Tibial nerve (tissue), 4 donors: ENCODE data around the gene POLR3A. TPM values are rescaled to one million over a fixed set of nuclear protein-coding genes. Genes with fewer than 3 reads are reported as not detected.

ENCODE experiments used
- DNase-seq, 2 donors: peaks; one replicate each; pipeline ENCODE4 v3.0.0-alpha.2; 2019; ENCODE audit warnings: low spot score in 2 of 2
- H3K27ac ChIP-seq, 4 donors: fragments of 200-600 bp; sonication (generic) in 3 of 4; one replicate each; pipeline ENCODE4 v1.5.1; 2017 to 2019; ENCODE audit warnings: mild to moderate bottlenecking in 1 of 4
- H3K27me3 ChIP-seq, 2 donors: fragments of 200-600 bp; sonication (generic) in 1 of 2; one replicate each; pipeline versions ENCODE4 v1.5.1 to v1.6.0; 2017 to 2019
- H3K36me3 ChIP-seq, 3 donors: fragments of 200-600 bp; sonication (generic); one replicate each; pipeline ENCODE4 v1.5.1; 2018 to 2019
- H3K4me1 ChIP-seq, 4 donors: fragments of 200-600 bp; sonication (generic) in 3 of 4; one replicate each; pipeline ENCODE4 v1.5.1; 2017 to 2019
- H3K4me3 ChIP-seq, 4 donors: fragments of 200-600 bp; sonication (generic) in 3 of 4; one replicate each; pipeline ENCODE4 v1.5.1; 2017 to 2019; ENCODE audit warnings: mild to moderate bottlenecking in 1 of 4, moderate library complexity in 1 of 4
- H3K9me3 ChIP-seq, 4 donors: fragments of 200-600 bp; sonication (generic) in 3 of 4; one replicate each; pipeline ENCODE4 v1.5.1; 2017 to 2019
- CTCF ChIP-seq, 5 experiments: fragments of 200-600 bp in 3 of 5; fragments of 450-650 bp in 2 of 5; sonication (generic) in 3 of 5; IDR thresholded peaks; one replicate each; pipeline ENCODE4 v1.5.1; 2016 to 2019; ENCODE audit warnings: antibody characterized with exemption in 5 of 5, mild to moderate bottlenecking in 3 of 5, moderate library complexity in 2 of 5
- EP300 ChIP-seq, 2 donors: sonication (generic); formaldehyde crosslinking; IDR thresholded peaks; one replicate each; pipeline ENCODE4 v1.6.1; 2017; ENCODE audit warnings: antibody characterized with exemption in 2 of 2, mild to moderate bottlenecking in 1 of 2
- POLR2A ChIP-seq, 2 donors: fragments of 450-650 bp; IDR thresholded peaks; one replicate each; pipeline ENCODE4 v1.6.1; 2017; ENCODE audit warnings: antibody characterized with exemption in 2 of 2, mild to moderate bottlenecking in 2 of 2, moderate library complexity in 2 of 2
- WGBS, 2 donors: methylation state at CpG; one replicate each; pipeline ENCODE4 v1.1.5; 2018; 5-methylcytosine and 5-hydroxymethylcytosine counted together
- total RNA-seq, 4 donors: library from RNA; depleted of rRNA; stranded (reverse); fragments of >200 nt; gene quantifications; one replicate each; pipeline ENCODE4 v1.1.0, GENCODE V29; 2016

POLR3A gene
- total RNA-seq, 4 donors from 2014 or later, result 10.2 to 16.8 (median 11.4) TPM

- TF ChIP-seq CTCF (IDR thresholded peaks at IDR 0.05) (peak; percentile 86 to 91 (median 88)), EP300 (IDR thresholded peaks at IDR 0.05) (peak in 1 of 2 donors; percentile 42), POLR2A (IDR thresholded peaks at IDR 0.05) (no peak)
- Histone ChIP-seq H3K4me1 (peaks cover 0 to 22% (median 0%) of the 10 kb centered on the region in 4 donors), H3K27ac (no peak overlapping the region), H3K36me3 (peaks cover 0 to 30% (median 0%) of the 10 kb centered on the region in 3 donors), H3K9me3 (no peaks in the 10 kb centered on the region), H3K27me3 (no peaks in the 10 kb centered on the region), H3K4me3 (no peak overlapping the region)
- WGBS, 2 donors, result 15 to 16% methylated on average over 12 to 13 of the region's 13 CpGs
- peak; percentile 90 to 97 for DNase-seq
Observed at GRCh38 chr10:78047314-78047891, 18.1 kb upstream of the POLR3A start.

- 78 to 80% methylated on average over 10 of the region's 10 CpGs for WGBS, 2 donors
Observed at GRCh38 chr10:78046711-78047269, 17.5 kb upstream of the POLR3A start.

GRCh38 chr10:78045856-78046255 lies 16.5 kb upstream of the POLR3A start:
- Histone ChIP-seq H3K9me3 (no peaks in the 10 kb centered on the region), H3K27me3 (no peaks in the 10 kb centered on the region), H3K4me3 (no peak overlapping the region), H3K27ac (no peak overlapping the region), H3K36me3 (peaks cover 0 to 43% (median 1%) of the 10 kb centered on the region in 3 donors), H3K4me1 (peaks cover 0 to 22% (median 0%) of the 10 kb centered on the region in 4 donors)
- no peak for TF ChIP-seq CTCF (IDR thresholded peaks at IDR 0.05)
- no peak for TF ChIP-seq EP300 (IDR thresholded peaks at IDR 0.05)
- TF ChIP-seq POLR2A (IDR thresholded peaks at IDR 0.05), result no peak
- 88 to 93% methylated on average over 8 of the region's 8 CpGs for WGBS, 2 donors
- DNase-seq, result no peak

More at GRCh38 chr10:78046711-78047269, 17.5 kb upstream of the POLR3A start:
- DNase-seq, result no peak
- no peaks in the 10 kb centered on the region for H3K27me3 ChIP-seq
- H3K27ac ChIP-seq, result no peak overlapping the region
- H3K4me3 ChIP-seq, result no peak overlapping the region
- peaks cover 0 to 22% (median 0%) of the 10 kb centered on the region in 4 donors for H3K4me1 ChIP-seq
- peaks cover 0 to 36% (median 0%) of the 10 kb centered on the region in 3 donors for H3K36me3 ChIP-seq
- H3K9me3 ChIP-seq, result no peaks in the 10 kb centered on the region
- TF ChIP-seq CTCF (IDR thresholded peaks at IDR 0.05), result no peak
- TF ChIP-seq EP300 (IDR thresholded peaks at IDR 0.05), result no peak
- no peak for TF ChIP-seq POLR2A (IDR thresholded peaks at IDR 0.05)

DNA sequence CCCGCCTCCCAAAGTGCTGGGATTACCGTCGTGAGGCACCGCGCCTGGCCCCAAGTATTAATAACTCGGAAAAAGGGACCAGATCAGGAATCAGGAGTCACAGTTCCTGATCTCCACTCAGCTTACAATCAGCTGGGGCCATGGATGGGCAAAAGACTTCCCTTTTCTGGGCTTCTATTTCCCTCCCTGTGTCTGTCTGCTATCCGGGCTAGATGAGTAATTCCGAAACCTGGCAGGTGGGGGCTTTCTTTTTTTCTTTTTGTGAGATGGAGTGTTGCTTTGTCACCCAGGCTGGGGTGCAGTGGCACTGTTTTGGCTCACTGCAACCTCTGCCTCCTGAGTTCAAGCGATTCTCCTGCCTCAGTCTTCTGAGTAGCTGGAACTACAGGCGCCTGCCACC lies 15.9 kb upstream of the POLR3A start:
- DNase-seq, result no peak
- peaks cover 0 to 43% (median 5%) of the 10 kb centered on the region in 3 donors for H3K36me3 ChIP-seq
- WGBS, 2 donors, result 77 to 83% methylated on average over 10 of the region's 10 CpGs
- H3K27ac ChIP-seq, result no peak overlapping the region
- TF ChIP-seq CTCF (IDR thresholded peaks at IDR 0.05) (no peak), POLR2A (IDR thresholded peaks at IDR 0.05) (no peak), EP300 (IDR thresholded peaks at IDR 0.05) (no peak)
- no peaks in the 10 kb centered on the region for H3K27me3 ChIP-seq
- no peak overlapping the region for H3K4me3 ChIP-seq
- H3K9me3 ChIP-seq, result no peaks in the 10 kb centered on the region
- H3K4me1 ChIP-seq, result peaks cover 0 to 22% (median 0%) of the 10 kb centered on the region in 4 donors

DNA sequence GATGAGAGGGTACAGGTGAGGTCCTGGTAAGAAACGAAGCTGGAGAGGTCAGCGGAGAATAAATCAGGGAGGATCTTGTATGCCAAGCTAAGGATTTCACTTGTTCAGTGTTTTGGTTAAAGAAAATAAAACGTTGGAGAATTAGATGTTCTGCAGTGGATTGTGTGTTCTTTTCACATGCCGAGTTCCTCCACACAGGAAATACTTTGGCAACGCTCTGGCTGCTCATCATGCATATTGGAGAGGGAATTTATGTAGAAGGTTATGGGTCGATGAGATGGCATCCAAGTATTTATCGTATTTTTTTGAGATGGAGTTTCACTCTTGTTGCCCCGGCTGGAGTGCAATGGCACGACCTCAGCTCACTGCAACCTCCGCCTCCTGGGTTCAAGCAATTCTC lies 15.4 kb upstream of the POLR3A start:
- H3K36me3 ChIP-seq, result peaks cover 0 to 43% (median 5%) of the 10 kb centered on the region in 3 donors
- TF ChIP-seq POLR2A (IDR thresholded peaks at IDR 0.05) (no peak), CTCF (IDR thresholded peaks at IDR 0.05) (no peak), EP300 (IDR thresholded peaks at IDR 0.05) (no peak)
- H3K27ac ChIP-seq, result no peak overlapping the region
- no peaks in the 10 kb centered on the region for H3K9me3 ChIP-seq
- WGBS, 2 donors, result 42 to 49% methylated on average over 10 of the region's 10 CpGs
- no peaks in the 10 kb centered on the region for H3K27me3 ChIP-seq
- DNase-seq, result no peak
- H3K4me3 ChIP-seq, result no peak overlapping the region
- H3K4me1 ChIP-seq, result peaks cover 0 to 22% (median 0%) of the 10 kb centered on the region in 4 donors
